Limb (tissue), 2 donors: ENCODE data around the gene SLC25A17.
A peak's percentile ranks its signal among the peaks of the same experiment; 100 is the strongest.
"Not testable (repeated sequence)": the region's sequence is repeated elsewhere in the genome, so short reads cannot be mapped to it uniquely, and the experiment has no call there.

Experiments
- DNase-seq, 2 donors: peaks; one replicate each; pipeline ENCODE4 v3.0.0-alpha.2; 2016; ENCODE audit errors: extremely low spot score in 2 of 2

SLC25A17 gene

GRCh38 chr22:40819599-40820140 is 524 bp upstream of the SLC25A17 start:
- DNase-seq = peak in 1 of 2 donors; percentile 13

DNA sequence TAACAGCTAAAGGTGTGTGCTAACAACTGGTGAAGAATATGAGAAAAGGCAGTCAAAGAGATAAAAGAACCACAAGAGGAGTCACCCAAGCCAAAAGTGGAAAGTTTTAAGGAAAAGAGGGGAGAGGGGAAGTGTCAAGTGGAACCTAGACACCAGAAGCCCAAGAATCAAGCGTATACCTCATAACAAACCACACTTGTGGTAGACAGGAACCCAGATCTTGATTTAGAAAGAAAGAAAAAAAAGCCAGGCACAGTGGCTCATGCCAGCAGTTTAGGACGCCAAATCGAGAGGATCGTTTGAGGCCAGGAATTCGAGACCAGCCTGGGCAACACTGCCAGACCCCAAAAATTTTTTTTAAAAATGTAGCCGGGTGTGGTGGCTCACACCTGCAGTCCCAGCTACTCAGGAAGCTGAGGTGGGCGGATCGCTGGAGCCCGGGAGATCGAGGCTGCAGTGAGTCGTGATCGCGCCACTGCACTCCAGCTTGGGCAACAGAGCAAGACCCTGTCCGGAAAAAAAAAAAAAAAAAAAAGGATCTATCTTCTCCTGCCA is 877 bp downstream of the SLC25A17 start:
- DNase-seq = no peak

DNA sequence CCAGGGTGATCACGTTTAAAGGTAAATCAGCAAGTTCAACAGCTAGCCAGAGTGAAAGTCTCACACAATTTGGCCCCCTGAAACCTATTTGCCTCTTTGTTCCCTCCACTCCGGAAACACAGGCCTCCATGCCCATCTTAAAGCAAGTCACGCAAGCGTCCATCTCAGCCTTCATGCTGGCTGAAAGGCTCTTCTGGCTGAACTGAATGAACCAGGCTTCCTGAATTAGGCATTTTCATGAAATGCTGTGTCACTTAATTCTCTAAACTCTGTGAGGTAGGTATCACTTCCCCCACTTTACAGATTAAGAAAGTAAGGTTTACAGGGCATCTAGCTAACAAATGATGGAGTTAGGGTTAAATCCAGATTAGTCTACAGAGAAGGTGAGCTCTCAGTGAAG is 1.4 kb downstream of the SLC25A17 start:
- no peak for DNase-seq

DNA sequence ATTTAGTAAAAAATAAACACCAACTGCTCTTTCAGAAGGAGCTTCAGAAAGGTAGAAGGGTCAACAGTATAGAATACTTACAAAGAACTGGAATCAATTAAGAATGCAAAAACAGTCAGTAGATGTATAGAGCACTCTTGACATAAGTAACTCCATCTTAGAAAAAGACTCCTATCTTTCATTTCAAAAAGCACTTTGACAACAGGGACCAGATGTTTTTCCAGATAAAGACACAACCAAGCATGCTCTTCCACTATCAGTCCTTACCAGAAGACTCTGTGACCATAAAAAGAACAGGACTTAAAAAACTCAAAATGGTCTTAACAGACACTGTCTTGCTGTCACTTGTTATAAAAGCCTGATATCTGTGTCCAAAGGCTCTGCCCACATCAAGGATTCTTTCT is 5.2 kb downstream of the SLC25A17 start:
- DNase-seq = no peak

DNA sequence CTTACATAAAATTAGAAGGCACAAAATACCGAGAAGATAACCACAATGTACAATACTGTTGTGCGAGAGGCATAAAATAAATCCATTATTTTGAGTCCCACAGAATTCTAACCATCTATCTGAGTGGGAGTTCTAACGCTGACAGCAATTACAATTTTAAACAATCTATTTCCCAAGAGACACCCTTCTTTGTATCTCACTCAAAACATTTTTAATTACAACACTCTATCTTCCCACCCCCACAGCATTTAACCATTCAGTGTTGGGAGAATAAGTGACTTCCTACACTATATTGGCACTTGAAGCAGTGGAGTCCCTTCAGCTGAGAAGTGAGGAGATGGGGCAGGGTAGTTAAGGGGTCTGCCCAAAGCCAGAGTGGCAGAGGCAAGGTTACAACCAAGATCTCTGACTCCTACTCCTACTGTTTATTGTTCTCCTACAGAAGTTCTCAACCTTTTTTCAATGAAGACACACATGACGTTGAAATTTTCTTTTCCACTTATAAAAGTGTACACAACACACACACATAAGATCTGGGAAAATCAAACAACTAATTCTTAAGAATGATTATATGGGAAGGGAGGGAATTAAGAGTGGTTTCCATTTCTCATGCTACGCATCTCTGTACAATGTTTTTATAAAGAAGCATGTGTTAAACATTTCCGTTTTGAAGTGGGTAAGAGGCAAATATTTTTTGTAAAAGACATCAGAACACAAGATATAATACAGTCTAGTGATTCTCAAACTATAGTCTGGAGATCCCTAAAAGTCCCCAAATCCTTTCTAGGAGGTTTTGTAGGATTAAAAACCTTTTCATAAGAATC is 10.9 kb downstream of the SLC25A17 start:
- DNase-seq = no peak

DNA sequence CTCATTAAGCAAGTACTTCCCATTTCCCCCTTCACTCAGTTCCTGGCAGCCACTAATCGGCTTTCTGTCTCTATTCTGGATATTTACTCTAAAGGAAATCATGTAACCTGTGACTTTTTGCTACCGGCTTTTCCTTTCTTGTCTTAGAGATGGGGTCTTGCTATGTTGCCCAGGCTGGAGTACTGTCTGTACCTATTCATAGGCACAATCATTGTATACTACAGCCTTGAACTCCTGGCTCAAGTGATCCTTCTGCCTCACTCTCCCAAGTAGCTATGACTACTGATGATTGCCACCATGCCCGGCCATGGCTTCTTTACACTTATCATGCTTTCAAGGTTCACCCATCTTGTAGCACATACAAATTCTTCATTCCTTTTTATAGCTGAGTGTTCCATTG is 12.4 kb downstream of the SLC25A17 start:
- no peak for DNase-seq

- no peak for DNase-seq
Observed at GRCh38 chr22:40805699-40806203, 13.4 kb downstream of the SLC25A17 start.

DNA sequence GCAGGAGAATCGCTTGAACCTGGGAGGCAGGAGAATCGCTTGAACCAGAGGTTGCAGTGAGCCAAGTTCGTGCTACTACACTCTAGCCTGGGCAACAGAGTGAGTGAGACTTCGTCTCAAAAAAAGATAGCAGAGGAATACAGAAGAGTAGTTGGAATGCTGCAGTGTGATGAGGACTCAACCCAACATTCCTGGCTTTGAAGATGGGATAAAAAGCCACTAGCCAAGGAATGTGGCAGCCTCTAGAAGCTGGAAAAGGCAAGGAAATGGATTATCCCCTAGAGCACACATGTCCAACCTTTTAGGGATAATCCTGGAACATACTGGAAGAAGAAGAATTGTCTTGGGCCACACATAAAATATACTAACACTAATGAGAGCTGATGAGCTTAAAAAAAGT is 13.9 kb downstream of the SLC25A17 start:
- DNase-seq = no peak

DNA sequence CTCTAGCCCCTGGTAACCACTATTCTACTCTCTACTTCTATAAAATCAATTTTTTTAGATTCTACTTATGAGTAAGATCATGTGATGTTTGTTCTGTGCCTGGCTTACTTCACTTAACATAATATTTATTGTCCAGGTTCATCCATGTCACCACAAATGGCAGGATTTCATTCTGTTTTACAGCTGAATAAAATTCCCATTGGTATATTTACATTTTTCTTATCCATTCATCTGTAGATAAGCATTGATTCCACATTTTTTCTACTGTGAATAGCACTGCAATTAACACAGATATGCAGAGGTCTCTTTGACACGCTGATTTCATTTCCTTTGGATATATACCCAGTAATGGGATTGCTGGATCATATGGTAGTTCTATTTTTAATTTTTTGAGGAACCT is 15.8 kb downstream of the SLC25A17 start:
- no peak for DNase-seq

GRCh38 chr22:40799008-40799407 is 20.1 kb downstream of the SLC25A17 start:
- DNase-seq = no peak

- no peak for DNase-seq
Observed at GRCh38 chr22:40797427-40797826, 21.7 kb downstream of the SLC25A17 start.

GRCh38 chr22:40792451-40792850 is 26.7 kb downstream of the SLC25A17 start:
- DNase-seq = no peak

- no peak for DNase-seq
Observed at GRCh38 chr22:40791241-40791640, 27.9 kb downstream of the SLC25A17 start.

DNA sequence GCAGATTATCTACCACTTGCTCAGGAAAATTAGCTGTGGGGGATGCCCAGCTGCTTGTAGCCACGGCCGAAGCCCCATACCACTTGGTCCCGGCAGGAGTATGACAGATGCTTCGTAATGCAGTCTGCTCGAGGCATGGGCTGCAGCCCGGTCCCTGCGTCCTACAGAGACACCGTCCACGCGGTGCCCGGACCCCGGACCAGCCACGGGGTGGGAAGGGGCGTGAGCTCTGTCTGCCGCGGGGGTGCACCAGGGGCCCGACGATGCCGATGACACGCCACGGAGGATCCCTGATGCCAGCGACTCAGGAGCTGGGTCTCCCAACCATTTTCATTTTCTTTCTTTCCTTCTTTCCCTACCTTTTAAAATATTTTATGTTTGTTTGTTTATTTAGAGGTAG is 30.0 kb downstream of the SLC25A17 start:
- no peak for DNase-seq

DNA sequence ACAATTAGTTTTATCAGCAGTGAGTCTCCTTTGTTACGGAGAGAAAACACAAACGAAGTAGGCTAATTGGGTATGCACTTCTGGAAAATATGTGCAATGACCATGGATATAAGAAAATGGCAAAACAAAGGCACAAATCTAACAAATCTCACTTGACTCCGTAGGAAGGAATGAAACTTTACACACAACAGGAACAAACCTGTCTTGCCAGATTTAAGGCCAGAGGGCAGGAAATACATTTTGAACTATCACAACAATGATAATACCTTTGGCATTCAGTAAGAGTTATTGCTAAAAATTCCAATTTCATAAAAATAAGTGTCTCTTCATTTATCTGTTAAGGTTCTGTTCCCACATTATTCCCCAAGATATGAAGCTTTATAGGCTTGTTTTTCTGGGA is 36.6 kb downstream of the SLC25A17 start:
- DNase-seq = no peak

GRCh38 chr22:40781749-40782148 is 37.4 kb downstream of the SLC25A17 start:
- DNase-seq = not testable (repeated sequence)

DNA sequence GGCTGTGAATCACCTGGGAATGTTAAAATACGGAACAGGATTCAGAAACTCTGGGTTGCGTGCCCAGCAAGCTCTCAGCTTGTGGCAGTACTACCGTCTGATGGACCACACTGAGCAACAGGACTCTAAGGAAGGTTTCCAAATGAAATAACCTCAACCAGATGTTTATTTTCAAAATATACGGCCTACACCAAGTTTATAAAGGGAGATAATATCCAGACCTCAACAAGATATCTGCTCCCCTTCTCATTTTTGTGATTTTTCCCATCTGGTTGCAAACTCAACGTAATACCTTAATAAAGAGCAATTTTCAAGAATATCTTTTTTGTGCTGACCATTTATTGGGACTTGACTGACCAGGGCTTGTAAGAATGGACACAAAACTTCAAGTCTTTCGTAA is 49.4 kb downstream of the SLC25A17 start:
- no peak for DNase-seq

- DNase-seq = no peak
Observed at GRCh38 chr22:40768206-40768605, 50.9 kb downstream of the SLC25A17 start.

DNA sequence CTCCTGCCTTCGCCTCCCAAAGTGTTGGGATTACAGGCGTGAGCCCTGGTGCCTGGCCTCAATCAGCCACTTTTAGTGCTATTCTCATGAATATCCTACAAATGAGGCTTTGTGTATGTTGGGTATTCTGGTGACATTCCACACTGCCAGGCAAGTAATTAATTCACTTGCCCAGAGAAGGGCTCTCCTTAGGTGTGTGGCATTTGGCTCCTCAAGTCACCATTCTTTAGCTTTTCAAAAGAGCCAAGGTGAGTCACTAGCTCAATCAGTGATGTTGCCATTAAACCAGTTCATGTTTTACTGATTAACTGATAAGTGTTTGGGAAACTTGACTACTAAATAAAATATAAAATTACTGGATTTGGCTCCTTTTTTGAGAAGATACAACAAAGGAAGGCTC is 52.2 kb downstream of the SLC25A17 start:
- DNase-seq = no peak

DNA sequence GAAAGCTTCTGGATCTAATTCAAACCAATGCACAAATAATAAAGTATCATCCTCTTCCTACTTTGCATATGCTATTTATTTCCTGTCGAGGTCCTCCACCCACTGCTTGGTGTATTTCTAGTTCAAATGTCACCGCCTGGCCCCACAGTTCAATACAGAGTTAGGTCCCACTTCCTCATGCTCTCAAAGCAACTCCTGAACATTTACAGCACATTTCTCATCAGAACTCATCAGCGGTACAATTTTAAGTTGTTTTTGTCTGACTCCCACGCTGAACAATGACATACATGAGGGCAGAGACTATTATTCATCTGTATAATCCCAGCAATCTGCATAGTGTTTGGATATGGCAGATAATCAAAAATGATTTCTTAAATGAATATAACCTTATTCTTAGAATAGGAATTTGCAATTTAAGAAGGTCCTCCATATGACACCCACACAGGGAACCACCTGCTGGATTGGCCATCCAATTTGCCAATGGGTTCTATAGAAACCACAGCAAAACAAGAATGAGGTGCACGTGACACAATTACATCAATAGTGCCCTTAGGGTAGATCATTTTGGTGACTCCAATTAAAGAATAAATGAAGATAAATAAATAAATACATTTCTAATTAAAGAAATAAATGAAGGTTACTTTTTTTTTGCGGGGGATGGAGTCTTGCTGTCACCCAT is 54.2 kb downstream of the SLC25A17 start:
- DNase-seq = no peak

DNA sequence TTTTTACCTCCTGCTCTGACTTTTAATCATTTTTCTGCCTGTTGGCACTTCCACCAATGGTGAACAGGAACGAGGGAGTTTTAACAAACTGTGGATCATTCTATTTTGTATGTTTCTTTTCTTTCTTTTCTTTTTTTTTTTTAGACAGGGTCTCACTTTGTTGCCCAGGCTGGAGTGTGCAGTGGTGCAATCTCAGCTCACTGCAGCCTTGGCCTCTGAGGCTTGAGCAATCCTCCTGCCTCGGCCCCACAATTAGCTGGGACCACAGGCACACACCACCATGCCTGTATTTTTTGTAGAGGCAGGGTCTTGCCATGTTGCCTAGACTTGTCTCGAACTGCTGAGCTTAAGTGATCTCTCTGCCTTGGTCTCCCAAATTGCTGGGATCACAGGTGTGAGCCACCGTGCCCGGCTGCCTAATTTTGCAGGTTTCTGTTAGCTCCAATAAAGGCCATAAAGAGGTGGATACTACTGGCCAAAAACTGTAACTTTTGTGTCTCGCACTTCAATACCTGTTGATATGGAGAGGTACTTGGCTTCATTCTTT is 59.8 kb downstream of the SLC25A17 start:
- DNase-seq = no peak

DNA sequence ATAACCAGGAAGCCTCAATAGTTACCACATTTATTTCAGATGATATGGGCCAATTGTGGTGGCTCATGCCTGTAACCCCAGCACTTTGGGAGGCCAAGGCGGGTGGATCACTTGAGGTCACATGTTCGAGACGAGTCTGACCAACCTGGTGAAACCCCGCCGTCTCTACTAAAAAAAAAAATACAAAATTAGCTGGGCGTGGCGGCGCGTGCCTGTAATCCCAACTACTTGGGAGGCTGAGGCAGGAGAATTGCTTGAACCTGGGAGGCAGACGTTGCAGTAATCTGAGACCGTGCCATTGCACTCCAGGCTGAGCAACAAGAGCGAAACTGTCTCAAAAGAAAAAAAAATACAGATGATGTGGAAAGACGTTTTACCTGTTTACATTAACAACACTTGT is 60.3 kb downstream of the SLC25A17 start:
- DNase-seq = not testable (repeated sequence)
